Skeletal muscle tissue (tissue), 4 donors: ENCODE measurements around the gene WFDC8. TPM values are rescaled to one million over a fixed set of nuclear protein-coding genes. Genes with fewer than 3 reads are reported as not detected.
"Not testable (repeated sequence)": the region's sequence is repeated elsewhere in the genome, so short reads cannot be mapped to it uniquely, and the experiment has no call there.

Experiments used
- H3K27ac ChIP-seq: one replicate; pipeline ENCODE4 v1.7.0; 2013; ENCODE audit warnings: mild to moderate bottlenecking, low read depth, low read length, inconsistent platforms
- H3K27me3 ChIP-seq, 3 donors: one replicate each; pipeline ENCODE4 v1.7.0; 2013; ENCODE audit warnings: low read length in 3 of 3; ENCODE audit not compliant: control insufficient read depth in 3 of 3, insufficient read depth in 3 of 3
- H3K36me3 ChIP-seq, 3 donors: one replicate each; pipeline ENCODE4 v1.7.0; 2013; ENCODE audit warnings: low read length in 3 of 3; ENCODE audit not compliant: control insufficient read depth in 3 of 3, insufficient read depth in 3 of 3
- H3K4me1 ChIP-seq, 3 donors: one replicate each; pipeline ENCODE4 v1.7.0; 2013; ENCODE audit warnings: low read length in 3 of 3, mild to moderate bottlenecking in 3 of 3; ENCODE audit not compliant: control insufficient read depth in 3 of 3, insufficient read depth in 3 of 3
- H3K4me3 ChIP-seq, 3 donors: one replicate each; pipeline ENCODE4 v1.7.0; 2013; ENCODE audit warnings: low read length in 3 of 3
- H3K9ac ChIP-seq, 3 donors: one replicate each; pipeline ENCODE4 v1.7.0; 2013; ENCODE audit warnings: low read length in 3 of 3, mild to moderate bottlenecking in 3 of 3, moderate library complexity in 2 of 3, low read depth in 1 of 3
- H3K9me3 ChIP-seq, 3 donors: one replicate each; pipeline ENCODE4 v1.7.0; 2013; ENCODE audit warnings: low read length in 3 of 3; ENCODE audit not compliant: control insufficient read depth in 3 of 3
- total RNA-seq: library from RNA; depleted of rRNA; stranded (reverse); fragments of >200 nt; gene quantifications from one replicate; pipeline ENCODE4 v1.2.3, GENCODE V29; 2014
- donor health status: Osteomylitis.

WFDC8 gene
- total RNA-seq, 1 donor from 2014 or later, result not detected

- Histone ChIP-seq H3K9me3 (no peaks in the 10 kb centered on the region), H3K4me1 (no peaks in the 10 kb centered on the region), H3K36me3 (no peaks in the 10 kb centered on the region), H3K9ac (no peak overlapping the region), H3K4me3 (no peak overlapping the region), H3K27ac (no peak overlapping the region), H3K27me3 (no peaks in the 10 kb centered on the region)
Observed at GRCh38 chr20:45589725-45590124, 10.6 kb upstream of the WFDC8 start.

GRCh38 chr20:45588800-45589199 lies 9.7 kb upstream of the WFDC8 start:
- no peaks in the 10 kb centered on the region for H3K36me3 ChIP-seq
- no peaks in the 10 kb centered on the region for H3K4me1 ChIP-seq

GRCh38 chr20:45585986-45586385 lies 6.9 kb upstream of the WFDC8 start:
- not testable (repeated sequence) for H3K36me3 ChIP-seq, H3K27ac ChIP-seq, H3K9me3 ChIP-seq, H3K4me3 ChIP-seq, H3K9ac ChIP-seq, H3K27me3 ChIP-seq, H3K4me1 ChIP-seq

More at GRCh38 chr20:45588800-45589199, 9.7 kb upstream of the WFDC8 start:
- no peak overlapping the region for H3K27ac ChIP-seq
- H3K4me3 ChIP-seq, result no peak overlapping the region
- H3K27me3 ChIP-seq, result no peaks in the 10 kb centered on the region
- no peak overlapping the region for H3K9ac ChIP-seq
- no peaks in the 10 kb centered on the region for H3K9me3 ChIP-seq

GRCh38 chr20:45584294-45584693 lies 5.2 kb upstream of the WFDC8 start:
- not testable (repeated sequence) for H3K27ac ChIP-seq, H3K9me3 ChIP-seq, H3K4me3 ChIP-seq, H3K27me3 ChIP-seq, H3K9ac ChIP-seq, H3K36me3 ChIP-seq, H3K4me1 ChIP-seq

GRCh38 chr20:45583502-45583901 lies 4.4 kb upstream of the WFDC8 start:
- H3K9me3 ChIP-seq, result no peaks in the 10 kb centered on the region
- no peak overlapping the region for H3K9ac ChIP-seq
- H3K27me3 ChIP-seq, result peaks cover 0 to 14% (median 8%) of the 10 kb centered on the region in 3 donors
- no peaks in the 10 kb centered on the region for H3K36me3 ChIP-seq
- H3K27ac ChIP-seq, result no peak overlapping the region
- no peak overlapping the region for H3K4me3 ChIP-seq
- H3K4me1 ChIP-seq, result no peaks in the 10 kb centered on the region

GRCh38 chr20:45581702-45582101 lies 2.6 kb upstream of the WFDC8 start:
- no peaks in the 10 kb centered on the region for H3K9me3 ChIP-seq

GRCh38 chr20:45578231-45578630 lies 853 bp downstream of the WFDC8 start:
- no peak overlapping the region for H3K9ac ChIP-seq
- no peaks in the 10 kb centered on the region for H3K36me3 ChIP-seq
- no peak overlapping the region for H3K27ac ChIP-seq
- H3K4me1 ChIP-seq, result no peaks in the 10 kb centered on the region
- H3K4me3 ChIP-seq, result no peak overlapping the region
- no peaks in the 10 kb centered on the region for H3K9me3 ChIP-seq
- H3K27me3 ChIP-seq, result peaks cover 0 to 12% (median 4%) of the 10 kb centered on the region in 3 donors

More at GRCh38 chr20:45581702-45582101, 2.6 kb upstream of the WFDC8 start:
- no peak overlapping the region for H3K9ac ChIP-seq
- no peaks in the 10 kb centered on the region for H3K4me1 ChIP-seq
- H3K36me3 ChIP-seq, result no peaks in the 10 kb centered on the region
- H3K27me3 ChIP-seq, result peaks cover 0 to 14% (median 8%) of the 10 kb centered on the region in 3 donors
- H3K4me3 ChIP-seq, result no peak overlapping the region
- no peak overlapping the region for H3K27ac ChIP-seq

- H3K36me3 ChIP-seq, result no peaks in the 10 kb centered on the region
- H3K4me1 ChIP-seq, result no peaks in the 10 kb centered on the region
Observed at GRCh38 chr20:45576995-45577394, 2.1 kb downstream of the WFDC8 start.

GRCh38 chr20:45575931-45576330 lies 3.2 kb downstream of the WFDC8 start:
- H3K27ac ChIP-seq, result no peak overlapping the region
- no peak overlapping the region for H3K9ac ChIP-seq
- H3K27me3 ChIP-seq, result peaks cover 0 to 8% (median 0%) of the 10 kb centered on the region in 3 donors

More at GRCh38 chr20:45576995-45577394, 2.1 kb downstream of the WFDC8 start:
- no peaks in the 10 kb centered on the region for H3K9me3 ChIP-seq
- no peak overlapping the region for H3K9ac ChIP-seq
- no peak overlapping the region for H3K27ac ChIP-seq
- no peak overlapping the region for H3K4me3 ChIP-seq
- H3K27me3 ChIP-seq, result peaks cover 0 to 11% (median 0%) of the 10 kb centered on the region in 3 donors

GRCh38 chr20:45569650-45570049 lies 9.4 kb downstream of the WFDC8 start:
- H3K4me3 ChIP-seq, H3K27ac ChIP-seq, H3K36me3 ChIP-seq, H3K27me3 ChIP-seq, H3K9me3 ChIP-seq, H3K4me1 ChIP-seq, H3K9ac ChIP-seq: not testable (repeated sequence)

More at GRCh38 chr20:45575931-45576330, 3.2 kb downstream of the WFDC8 start:
- Histone ChIP-seq H3K4me3 (no peak overlapping the region), H3K36me3 (no peaks in the 10 kb centered on the region), H3K4me1 (no peaks in the 10 kb centered on the region), H3K9me3 (no peaks in the 10 kb centered on the region)
